HG02610 (cell line): ENCODE results near the gene SLC6A12.

ENCODE experiments used
- ATAC-seq: cut with Tn5 transposase; IDR thresholded peaks from one replicate; pipeline ENCODE4 v1.9.1; 2021; ENCODE audit warnings: mild to moderate bottlenecking, moderate library complexity; ENCODE audit not compliant: unreplicated experiment

Gene SLC6A12

GRCh38 chr12:145369-145960, 68.5 kb downstream of the SLC6A12 start:
- no peak for ATAC-seq

- ATAC-seq = no peak
Measured at GRCh38 chr12:144650-145284, 69.2 kb downstream of the SLC6A12 start.

GRCh38 chr12:143964-144649, 69.8 kb downstream of the SLC6A12 start:
- no peak for ATAC-seq

GRCh38 chr12:140162-140561, 73.8 kb downstream of the SLC6A12 start:
- ATAC-seq = no peak
